Measurements from ENCODE around the gene MAP4K4.
"Not testable (repeated sequence)": the region's sequence is repeated elsewhere in the genome, so short reads cannot be mapped to it uniquely, and the experiment has no call there.

The MAP4K4 gene

GRCh38 chr2:101768556-101769220, 71.2 kb downstream of the MAP4K4 start:
- DNase-seq (ENCODE audit: low read depth in 2 of 2): no peak

GRCh38 chr2:101769726-101770125, 72.2 kb downstream of the MAP4K4 start:
- not testable (repeated sequence) for DNase-seq (ENCODE audit: low read depth in 2 of 2)

DNA sequence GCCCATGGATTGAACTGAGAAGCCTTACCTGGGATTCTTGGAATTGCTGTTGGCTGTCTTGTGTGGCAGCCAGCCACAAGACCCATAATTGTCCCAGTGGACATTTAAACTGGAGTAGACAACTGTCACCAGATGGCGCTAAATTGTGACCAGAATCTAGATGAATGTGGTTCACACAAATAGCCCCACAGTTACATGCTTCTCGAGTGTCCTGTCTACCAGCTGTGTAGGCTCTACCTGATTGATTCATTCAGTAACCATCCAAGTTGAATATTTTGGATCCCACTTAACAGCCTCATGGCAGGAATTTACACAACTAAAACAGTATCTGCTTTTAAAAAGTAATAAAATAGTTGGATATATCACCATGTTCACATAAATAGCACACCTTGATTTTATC, 73.2 kb downstream of the MAP4K4 start:
- DNase-seq (ENCODE audit: low read depth in 2 of 2): no peak

DNA sequence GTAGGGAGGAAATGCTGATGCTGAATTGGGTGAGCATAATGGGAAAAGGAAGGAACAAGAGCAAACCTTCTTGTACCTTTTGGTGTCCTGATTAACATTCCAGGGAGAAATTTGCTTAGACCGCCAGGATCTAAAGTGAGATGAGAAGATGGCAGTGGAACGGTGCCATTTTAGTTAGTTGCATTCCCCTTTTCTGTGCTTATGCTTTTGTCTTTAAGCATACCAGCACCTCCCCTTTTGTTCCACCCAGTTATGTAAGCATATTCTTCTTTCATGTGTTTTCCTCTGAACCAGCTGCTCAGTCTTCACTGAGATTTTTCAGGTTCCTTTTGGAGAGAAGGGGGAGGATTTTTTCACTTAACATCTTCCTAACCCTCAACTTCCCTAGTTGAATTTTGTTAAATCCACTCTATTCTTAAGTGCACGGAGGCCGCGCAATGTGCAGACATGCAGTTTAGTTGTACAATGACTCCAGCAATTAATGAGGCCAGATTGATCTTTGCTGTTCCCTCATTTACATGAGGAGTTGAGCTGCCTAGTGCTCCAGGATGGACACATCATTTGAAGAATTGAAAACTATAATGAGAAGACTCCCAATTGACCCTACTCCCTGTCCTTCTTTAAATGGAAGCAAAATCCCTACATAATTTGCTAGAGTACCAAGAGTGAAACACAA, 73.9 kb downstream of the MAP4K4 start:
- DNase-seq (ENCODE audit: low read depth in 2 of 2): no peak

- no peak for DNase-seq (ENCODE audit: low read depth in 2 of 2)
These were observed 74.4 kb downstream of the MAP4K4 start for GRCh38 chr2:101771910-101772321.

DNA sequence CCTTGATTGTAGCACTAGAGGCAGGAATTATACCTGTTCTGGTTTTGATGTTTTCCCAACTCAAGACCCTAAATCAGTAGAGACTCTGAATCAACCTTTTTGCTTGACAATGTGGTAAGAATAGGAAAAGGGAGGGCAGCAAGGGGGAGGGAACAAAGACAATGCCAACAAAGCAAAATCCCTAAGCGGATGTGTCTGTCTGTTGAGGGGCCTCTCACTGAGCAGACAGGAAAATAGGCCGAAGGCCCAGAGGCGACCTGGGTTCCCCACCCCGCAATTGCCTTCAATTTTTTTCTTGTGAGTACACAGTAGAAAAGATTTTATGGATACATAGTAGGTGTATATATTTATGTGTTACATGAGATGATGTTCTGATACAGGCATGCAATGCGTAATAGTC, 75.6 kb downstream of the MAP4K4 start:
- DNase-seq (ENCODE audit: low read depth in 2 of 2): no peak

GRCh38 chr2:101773961-101774360, 76.5 kb downstream of the MAP4K4 start:
- not testable (repeated sequence) for DNase-seq (ENCODE audit: low read depth in 2 of 2)

DNA sequence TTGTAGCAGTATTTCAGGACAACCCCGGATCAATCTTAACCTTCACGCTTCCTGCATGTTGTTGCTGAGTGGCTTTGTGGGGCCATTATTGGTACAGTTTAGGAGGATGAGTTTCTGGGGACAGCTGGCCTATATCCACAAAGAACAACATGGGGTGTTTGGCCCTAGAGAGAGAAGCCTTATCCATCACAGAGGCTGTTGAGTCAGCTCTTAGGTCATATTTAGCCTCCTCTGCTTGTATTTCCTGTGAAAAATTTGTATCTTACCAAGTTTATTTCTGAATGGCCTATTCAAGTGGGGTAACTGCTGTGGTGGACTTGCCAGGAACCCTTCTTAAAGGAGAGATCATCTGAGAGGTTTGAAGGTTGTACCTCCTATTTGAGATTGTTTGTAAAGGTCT, 77.6 kb downstream of the MAP4K4 start:
- no peak for DNase-seq (ENCODE audit: low read depth in 2 of 2)

- no peak for DNase-seq (ENCODE audit: low read depth in 2 of 2)
These were observed 78.1 kb downstream of the MAP4K4 start for GRCh38 chr2:101775636-101776035.

GRCh38 chr2:101776172-101777043, 78.9 kb downstream of the MAP4K4 start:
- DNase-seq (ENCODE audit: low read depth in 2 of 2): no peak

- no peak for DNase-seq (ENCODE audit: low read depth in 2 of 2)
These were observed 79.8 kb downstream of the MAP4K4 start for GRCh38 chr2:101777337-101777736.

DNA sequence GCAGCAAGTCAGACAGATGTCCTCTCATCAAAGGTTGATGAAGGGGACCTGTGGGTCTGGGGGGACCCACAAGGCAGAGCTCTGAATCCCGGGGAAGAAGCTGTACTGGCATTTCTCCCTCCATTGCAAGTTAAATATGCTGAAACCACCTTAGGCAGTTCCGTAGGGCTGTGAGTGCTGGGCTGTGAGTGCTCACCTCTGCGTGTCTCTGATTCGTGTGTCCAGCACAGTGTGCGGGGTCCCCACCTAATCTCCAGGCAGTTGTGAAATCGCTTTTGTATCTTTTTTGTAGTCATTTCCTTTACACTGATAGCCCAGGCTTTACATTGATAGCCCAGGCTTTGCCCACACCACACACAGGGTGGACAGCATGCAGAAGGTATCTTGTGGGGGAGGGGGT, 80.6 kb downstream of the MAP4K4 start:
- no peak for DNase-seq (ENCODE audit: low read depth in 2 of 2)

DNA sequence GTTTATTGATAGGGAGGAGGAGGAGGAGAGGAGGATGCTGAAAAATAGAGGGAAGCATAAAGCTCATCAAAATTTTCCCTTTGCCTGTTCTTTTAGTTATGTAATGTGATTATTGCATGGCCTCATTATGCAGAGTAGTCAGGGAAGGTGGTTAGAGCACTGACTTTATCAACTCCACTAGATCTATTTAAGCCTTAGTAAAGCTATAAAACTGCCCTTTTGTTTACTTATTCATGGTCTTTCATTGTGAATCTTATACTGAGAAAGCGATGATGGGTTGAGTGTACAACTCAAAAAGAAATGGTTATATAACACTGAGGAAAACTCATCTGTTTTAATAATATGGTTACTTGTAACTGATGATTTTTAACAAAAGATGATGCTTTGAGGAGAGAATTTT, 81.7 kb downstream of the MAP4K4 start:
- no peak for DNase-seq (ENCODE audit: low read depth in 2 of 2)

DNA sequence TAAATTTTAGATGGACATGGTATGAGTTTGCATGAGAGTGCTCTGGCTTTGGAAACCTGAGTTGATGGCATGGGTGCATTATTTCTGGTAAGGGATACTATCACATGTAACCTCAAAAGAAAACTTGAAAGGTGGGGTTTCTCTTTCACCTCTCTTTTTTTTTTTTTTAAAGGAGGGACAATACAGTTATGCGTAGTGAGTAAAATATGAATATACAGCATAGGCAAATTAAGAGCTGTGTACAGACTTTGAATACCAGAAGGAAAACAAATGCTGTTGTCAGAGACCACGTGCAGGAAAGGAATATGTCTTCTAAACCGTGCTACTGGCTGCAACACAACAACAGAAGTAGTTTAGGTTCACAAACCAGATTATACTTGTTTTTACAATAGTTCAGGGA, 82.1 kb downstream of the MAP4K4 start:
- no peak for DNase-seq (ENCODE audit: low read depth in 2 of 2)

- no peak for DNase-seq (ENCODE audit: low read depth in 2 of 2)
These were observed 83.8 kb downstream of the MAP4K4 start for GRCh38 chr2:101781326-101781725.

DNA sequence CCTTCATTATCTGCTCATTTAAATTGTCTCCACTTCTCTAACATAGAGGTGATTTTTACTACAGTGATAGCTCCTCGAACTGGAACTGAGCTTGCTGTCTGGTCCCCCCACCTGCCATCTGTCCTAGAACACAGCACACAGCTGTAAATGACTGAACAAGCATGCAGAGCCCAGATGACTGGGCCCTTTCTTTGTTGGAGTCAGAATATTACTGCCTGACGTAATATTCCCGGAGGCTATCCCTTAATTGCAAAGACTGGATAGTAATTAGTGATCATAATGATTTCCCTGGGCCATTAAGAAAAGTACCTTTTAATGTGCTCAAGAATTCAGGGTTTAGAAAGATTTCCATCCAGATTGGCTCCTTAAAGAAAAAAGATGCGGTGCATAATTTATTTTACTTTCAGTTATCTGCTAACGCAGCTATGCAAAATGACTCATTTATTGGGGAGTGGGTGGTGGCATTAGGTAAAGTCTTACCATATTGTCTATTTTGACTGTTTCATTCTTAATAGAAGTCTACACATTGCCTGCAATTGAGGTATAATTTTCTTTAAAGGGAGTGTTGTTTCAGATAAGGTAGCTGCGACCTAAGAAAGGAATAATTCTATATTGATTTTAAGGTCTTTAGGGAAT, 84.4 kb downstream of the MAP4K4 start:
- DNase-seq (ENCODE audit: low read depth in 2 of 2): no peak

GRCh38 chr2:101782427-101782792, 84.9 kb downstream of the MAP4K4 start:
- DNase-seq (ENCODE audit: low read depth in 2 of 2): no peak

DNA sequence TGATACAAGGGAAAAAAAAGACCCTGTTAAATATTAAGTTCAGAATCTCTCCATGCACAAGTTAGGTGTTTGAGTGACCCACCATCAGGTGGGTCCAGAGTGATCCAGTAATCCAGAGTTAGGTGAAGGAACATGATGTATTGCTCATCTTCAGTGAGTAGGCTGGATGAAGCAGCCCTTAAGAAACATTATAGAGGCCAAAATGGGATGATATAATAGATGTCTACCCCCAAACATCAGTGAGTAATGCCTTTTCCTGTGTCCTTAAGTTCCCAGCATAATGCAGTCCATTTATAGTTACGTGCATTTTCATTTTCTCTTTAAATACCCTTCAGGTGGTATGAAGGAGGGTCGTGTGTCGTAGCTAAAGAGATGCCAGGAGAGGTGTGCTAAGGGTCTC, 89.6 kb downstream of the MAP4K4 start:
- DNase-seq (ENCODE audit: low read depth in 2 of 2): no peak

- no peak for DNase-seq (ENCODE audit: low read depth in 2 of 2)
These were observed 91.1 kb downstream of the MAP4K4 start for GRCh38 chr2:101788565-101788964.

DNA sequence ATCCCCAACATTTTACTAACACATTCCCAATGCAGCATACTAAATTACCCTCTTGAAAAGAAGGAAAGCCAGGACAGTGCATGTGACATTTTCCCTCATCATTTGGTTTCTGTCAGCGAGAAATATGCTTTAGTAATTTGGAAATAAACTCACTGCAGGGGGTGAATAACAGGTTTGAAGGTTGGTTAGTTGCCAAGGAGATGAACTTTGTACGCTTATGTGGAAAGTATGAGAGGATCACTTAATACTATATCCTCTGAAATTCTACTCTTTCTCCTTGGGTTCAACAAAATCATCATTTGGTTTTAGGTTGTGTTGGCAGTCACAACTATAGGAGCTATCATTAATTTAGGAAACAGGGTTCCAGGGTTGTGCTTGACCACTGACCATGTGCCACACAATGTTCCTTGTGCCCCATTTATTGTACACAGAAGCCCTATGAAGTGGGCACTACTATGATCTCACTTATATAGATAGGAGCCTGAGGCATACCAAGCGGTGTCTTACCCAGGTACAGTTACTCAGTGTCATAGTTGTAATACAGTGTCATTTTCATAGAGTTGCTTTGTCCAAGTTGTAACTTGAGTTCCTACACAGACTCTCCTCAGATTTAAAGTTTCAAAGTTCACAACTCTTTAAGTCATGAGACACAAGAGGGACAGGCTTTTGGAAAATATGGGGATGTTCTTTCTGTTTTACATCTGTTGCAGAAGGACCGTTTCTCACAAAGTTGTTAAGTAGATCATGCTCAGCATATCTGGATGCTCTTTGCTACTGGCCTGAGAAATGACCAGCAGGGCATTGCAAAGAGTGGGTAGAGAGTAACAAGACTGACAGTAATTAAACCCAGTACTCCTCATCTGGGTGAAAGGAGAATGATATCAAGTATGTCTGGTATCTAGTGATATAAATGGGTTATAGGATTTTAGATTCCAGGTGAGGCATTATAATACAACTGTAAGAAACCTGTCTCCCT, 91.8 kb downstream of the MAP4K4 start:
- no peak for DNase-seq (ENCODE audit: low read depth in 2 of 2)

DNA sequence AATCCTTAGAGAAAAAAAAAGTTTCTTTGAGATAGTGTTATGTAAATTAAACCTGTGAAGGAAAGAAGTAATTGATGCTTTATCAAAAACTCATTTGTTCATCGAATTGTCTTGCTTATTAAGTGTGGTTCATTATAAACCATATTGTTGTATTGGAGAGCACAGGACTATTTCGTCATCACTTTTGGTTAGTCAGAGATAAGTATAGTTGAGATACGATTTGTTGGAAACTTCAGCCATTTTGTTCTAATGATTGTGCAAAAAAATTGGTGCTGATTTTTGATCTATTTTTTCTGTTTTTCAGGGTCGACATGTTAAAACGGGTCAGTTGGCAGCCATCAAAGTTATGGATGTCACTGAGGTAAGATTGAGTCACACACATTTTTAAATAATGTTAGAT, 92.9 kb downstream of the MAP4K4 start:
- DNase-seq (ENCODE audit: low read depth in 2 of 2): no peak
